Inflammatory macrophage treated with lipopolysaccharide for 1 hour (primary cell): ENCODE data around the gene ANTXR1.

Source experiments
- DNase-seq, 2 donors: peaks; one replicate each; pipeline ENCODE4 v3.0.0-alpha.2; 2020 to 2022

Gene ANTXR1

DNA sequence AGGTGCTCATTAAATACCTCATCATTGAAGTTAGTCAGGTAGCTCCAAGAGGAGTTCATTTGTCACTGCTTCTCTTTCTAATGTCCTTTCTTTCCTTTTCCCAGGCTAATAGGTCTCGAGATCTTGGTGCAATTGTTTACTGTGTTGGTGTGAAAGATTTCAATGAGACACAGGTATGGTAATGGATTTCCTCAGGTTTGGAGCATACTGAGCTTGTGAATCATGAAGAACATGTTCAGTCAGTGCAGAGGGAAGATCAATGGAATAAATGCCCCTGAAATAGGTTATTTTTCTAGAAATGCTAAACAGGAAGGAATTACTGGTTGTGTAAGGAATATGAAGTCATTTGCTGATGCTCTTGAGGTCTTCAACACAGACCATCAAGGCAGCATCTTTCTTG is 62.5 kb downstream of the ANTXR1 start:
- DNase-seq, result no peak

GRCh38 chr2:69076601-69077000 is 63.6 kb downstream of the ANTXR1 start:
- no peak for DNase-seq

GRCh38 chr2:69077252-69077950 is 64.4 kb downstream of the ANTXR1 start:
- no peak for DNase-seq

DNA sequence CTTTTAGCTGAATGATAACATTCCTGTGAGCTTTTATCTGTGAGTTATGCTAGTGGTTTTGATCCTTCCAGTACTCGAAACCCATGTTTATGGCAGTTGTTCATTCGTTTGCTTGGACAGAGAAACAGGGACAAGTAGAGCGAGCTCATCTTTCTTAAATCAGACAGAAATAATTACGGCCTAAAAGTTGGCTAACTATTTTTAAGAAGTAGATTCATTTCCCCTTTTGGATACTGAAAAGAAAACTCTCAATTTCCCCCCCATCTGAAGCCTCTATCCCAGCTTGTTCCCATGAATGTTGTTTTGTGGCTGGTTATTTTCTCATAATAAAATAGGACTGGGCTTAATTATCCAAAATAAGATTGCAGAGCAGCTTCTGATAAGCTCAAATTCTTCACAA is 67.1 kb downstream of the ANTXR1 start:
- DNase-seq, result peak in 1 of 2 donors; percentile 34

GRCh38 chr2:69081001-69081580 is 68.1 kb downstream of the ANTXR1 start:
- peak; percentile 57 to 58 for DNase-seq

DNA sequence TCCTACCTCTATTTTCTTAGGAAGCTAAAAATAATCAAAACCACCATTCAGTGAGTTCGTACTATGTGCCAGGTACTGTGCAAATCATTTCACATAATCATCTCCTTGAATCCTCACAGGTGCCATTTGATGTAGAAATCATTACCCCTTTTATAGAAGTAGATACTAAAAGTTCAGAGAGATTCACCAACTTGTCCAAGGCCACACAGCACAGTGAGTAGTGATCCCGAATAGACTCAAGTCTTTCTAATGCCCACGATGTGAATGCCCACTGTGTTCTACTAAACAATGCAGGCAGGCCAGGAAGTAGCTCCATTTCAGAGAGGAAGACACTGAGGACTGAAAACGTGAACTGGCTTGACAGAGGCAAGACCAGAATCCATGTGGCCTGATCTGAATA is 68.8 kb downstream of the ANTXR1 start:
- no peak for DNase-seq

GRCh38 chr2:69082430-69082997 is 69.5 kb downstream of the ANTXR1 start:
- DNase-seq, result peak; percentile 73 to 84

- peak; percentile 50 to 52 for DNase-seq
Measured at GRCh38 chr2:69083235-69083748, 70.3 kb downstream of the ANTXR1 start.

- DNase-seq, result no peak
Measured at GRCh38 chr2:69084492-69084891, 71.5 kb downstream of the ANTXR1 start.

GRCh38 chr2:69086466-69086865 is 73.5 kb downstream of the ANTXR1 start:
- DNase-seq, result no peak

GRCh38 chr2:69087211-69087911 is 74.4 kb downstream of the ANTXR1 start:
- DNase-seq, result no peak

GRCh38 chr2:69087912-69088240 is 74.9 kb downstream of the ANTXR1 start:
- no peak for DNase-seq

GRCh38 chr2:69088466-69088865 is 75.5 kb downstream of the ANTXR1 start:
- no peak for DNase-seq

DNA sequence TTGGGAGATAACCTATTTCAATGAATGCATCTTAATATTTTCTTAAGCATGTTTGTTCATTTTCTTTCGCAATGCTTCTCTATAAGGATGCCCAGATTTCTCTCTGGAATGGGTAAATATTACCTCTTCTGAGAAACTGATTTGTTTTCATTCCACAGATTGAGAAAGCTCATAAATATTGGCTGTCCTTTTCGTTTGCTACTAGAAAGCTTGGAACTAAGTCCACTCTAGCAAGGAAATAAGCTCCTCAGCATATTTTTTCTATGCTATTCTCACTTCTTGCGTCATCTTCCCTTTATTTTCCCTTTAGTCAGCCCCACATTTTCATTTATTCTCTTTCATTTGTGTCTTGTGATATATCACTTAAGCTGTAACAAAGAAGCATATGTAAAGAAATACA is 76.3 kb downstream of the ANTXR1 start:
- DNase-seq, result peak in 1 of 2 donors; percentile 21

DNA sequence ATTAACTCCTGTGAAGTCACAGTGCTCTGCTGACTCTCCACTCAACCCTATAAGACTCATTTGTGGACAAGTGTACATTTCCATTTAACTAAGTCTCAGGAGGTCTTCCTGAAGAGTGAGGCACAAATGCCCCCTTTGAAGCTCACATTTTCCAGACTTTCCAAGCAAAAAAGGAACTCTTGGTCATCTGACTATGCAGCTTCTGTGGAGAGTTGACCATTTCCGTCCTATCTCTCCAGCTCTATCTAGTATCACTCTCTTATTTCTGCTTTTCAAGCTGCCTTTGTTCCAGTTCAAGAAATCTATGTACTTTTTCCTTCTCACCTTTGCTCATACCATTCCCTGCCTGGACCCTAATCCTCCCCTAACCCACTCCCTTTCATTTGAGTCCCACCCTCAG is 77.0 kb downstream of the ANTXR1 start:
- peak in 1 of 2 donors; percentile 15 for DNase-seq

DNA sequence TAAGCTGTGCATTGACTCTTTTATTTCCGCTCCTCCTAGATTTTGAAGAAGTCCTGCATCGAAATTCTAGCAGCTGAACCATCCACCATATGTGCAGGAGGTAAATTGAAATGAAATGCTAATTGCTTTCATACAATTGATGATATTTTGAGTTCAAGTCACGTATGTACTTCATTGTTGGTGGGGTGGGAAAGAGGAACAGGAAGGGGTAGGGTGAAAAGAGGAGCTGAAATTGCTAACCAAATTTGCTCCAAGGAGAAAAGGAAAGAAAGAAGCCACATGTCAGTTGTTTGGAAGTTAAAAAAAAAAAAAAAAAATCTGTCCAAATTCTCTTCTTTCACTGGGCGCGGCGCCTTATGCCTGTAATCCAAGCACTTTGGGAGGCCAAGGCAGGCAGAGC is 77.8 kb downstream of the ANTXR1 start:
- no peak for DNase-seq

GRCh38 chr2:69092857-69093256 is 79.9 kb downstream of the ANTXR1 start:
- DNase-seq, result peak; percentile 41 to 53

DNA sequence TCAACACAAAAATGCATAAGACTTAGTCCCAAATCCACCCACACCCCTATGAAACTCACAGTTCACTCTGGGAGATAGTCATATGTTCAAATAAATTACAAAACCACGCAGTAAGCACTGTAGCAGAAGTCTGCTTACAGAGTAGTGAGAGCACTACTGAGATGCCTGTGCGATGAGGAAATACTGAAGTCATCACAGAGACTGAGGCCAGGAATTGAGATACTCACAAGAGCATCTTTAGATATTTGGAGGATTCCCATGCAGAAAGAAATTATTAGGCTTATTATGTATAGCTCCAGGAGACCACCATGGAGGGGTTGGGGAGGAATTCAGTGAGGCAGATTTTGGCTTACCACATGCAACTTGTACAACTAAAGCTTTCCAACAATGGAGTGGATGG is 82.3 kb downstream of the ANTXR1 start:
- peak; percentile 77 to 95 for DNase-seq

- DNase-seq, result no peak
Measured at GRCh38 chr2:69096326-69097095, 83.5 kb downstream of the ANTXR1 start.

DNA sequence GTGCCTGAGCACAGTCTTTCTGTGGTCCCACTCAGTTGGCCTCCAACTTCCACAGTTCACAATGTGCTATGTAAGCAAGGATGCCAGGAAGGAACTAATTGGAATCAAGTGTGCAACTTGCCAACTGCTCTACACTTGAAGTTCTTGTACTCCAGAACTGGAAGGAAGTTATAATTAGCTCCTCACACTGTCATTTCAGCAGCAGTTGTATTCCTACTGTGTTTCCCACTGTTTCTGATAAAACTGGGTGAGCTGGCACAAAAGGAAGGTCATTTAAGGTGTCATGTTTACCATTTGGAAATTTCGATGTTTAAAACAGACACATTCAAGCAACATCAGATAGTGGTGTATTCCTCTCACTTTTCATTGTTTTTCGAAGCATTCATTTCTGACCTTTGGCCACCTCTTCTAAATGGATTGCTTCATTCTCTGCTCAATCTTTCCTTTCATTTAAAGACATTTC is 84.2 kb downstream of the ANTXR1 start:
- DNase-seq, result no peak

- peak; percentile 39 to 79 for DNase-seq
Measured at GRCh38 chr2:69097891-69098655, 85.1 kb downstream of the ANTXR1 start.

DNA sequence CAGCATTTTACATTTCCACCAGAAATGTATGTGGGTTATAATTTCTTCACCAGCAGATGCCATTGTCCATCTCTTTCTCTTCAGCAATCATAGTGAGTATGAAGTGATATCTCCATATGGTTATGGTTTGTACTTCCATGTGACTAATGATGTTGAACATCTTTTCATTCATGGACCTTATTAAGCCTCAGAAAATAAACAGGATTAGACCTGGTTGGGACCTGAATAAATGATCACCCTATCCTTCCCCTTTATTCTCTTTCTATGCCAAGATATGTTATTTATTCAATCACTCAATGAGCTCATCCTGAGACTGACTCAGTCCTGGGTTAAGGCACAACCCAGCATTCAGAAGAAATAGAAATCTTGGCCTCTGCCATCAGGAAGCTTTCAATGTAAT is 86.6 kb downstream of the ANTXR1 start:
- DNase-seq, result no peak
